ENCODE measurements around the gene HOXD4. TPM values are rescaled to one million over a fixed set of nuclear protein-coding genes. Genes with fewer than 3 reads are reported as not detected.

Gene HOXD4
- total RNA-seq, 4 donors from 2014 or later, result 2.2 to 25.5 (median 15.3) TPM

DNA sequence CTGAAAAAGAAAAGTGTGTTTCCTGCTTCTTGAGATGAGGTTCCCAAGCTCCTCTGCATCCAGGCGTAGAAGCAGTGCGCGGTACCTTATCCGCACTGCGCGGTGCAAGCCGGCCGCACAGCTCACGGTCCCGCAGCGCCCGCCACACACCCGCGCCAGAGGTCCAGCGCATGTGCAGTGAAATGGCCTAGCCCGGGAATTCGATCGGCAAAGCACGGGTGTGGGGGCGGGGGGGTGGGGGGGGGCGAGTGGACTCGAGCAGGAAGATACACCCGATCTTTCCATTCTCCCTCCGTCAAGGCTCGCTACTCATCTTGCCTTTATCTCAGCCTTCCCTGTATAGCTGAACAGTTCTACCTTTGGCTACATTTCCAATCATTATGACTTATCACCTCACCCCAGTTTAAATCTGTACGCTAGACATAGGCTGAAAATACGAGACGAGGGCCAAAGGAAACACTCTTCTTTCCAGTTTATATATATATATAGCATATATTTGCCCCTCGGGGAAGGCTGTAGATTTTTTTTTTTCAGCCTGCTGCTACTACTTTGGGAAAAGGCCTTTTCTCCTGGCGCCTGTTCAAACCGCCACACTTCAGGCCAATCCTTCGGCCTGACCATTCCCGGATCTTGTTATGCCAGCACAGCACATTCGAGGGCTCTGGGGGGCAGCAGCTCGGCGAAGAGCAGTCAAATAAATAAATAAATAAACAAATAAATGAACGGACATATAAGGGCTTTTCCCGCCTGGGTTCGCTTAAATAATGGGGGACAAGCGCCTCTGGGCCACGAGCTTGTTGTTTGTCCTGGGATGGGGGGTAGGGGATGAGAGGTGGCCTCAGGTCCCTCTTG, 11.5 kb upstream of the HOXD4 start:
- no peaks in the 10 kb centered on the region for H3K9me3 ChIP-seq
- H3K36me3 ChIP-seq, result no peaks in the 10 kb centered on the region
- intact Hi-C loops (cut with DNase I; ENCODE audit: low total_unique reads), result loop anchor here (1.0 to 5.0 kb wide), 5 partner anchors 317 to 1017 kb away; no protein-coding TSS in a partner anchor
- WGBS, 2 donors (ENCODE audit: low coverage in 1 of 2), result 27 to 31% methylated on average over 14 to 39 of the region's 41 CpGs
- H3K4me3 ChIP-seq, result peak overlapping the region in 3 of 4 donors; percentile 46 to 73 (median 47)
- DNase-seq, result no peak
- peak overlapping the region; percentile 91 to 96 (median 94) for H3K27ac ChIP-seq
- in situ Hi-C loops (cut with MboI; ENCODE audit: low pct_ligation_motif_present in 1 of 4, low pct_unique_long_range_greater_than_20kb in 1 of 4, low sequenced_read_pairs in 3 of 4), result loop anchor here (5.0 to 25.0 kb wide), 6 partner anchors 317 to 672 kb away; no protein-coding TSS in a partner anchor
- no peak for TF ChIP-seq POLR2AphosphoS5 (IDR thresholded peaks at IDR 0.05)
- TF ChIP-seq POLR2A (IDR thresholded peaks at IDR 0.05), result no peak
- TF ChIP-seq, protein P1, sequence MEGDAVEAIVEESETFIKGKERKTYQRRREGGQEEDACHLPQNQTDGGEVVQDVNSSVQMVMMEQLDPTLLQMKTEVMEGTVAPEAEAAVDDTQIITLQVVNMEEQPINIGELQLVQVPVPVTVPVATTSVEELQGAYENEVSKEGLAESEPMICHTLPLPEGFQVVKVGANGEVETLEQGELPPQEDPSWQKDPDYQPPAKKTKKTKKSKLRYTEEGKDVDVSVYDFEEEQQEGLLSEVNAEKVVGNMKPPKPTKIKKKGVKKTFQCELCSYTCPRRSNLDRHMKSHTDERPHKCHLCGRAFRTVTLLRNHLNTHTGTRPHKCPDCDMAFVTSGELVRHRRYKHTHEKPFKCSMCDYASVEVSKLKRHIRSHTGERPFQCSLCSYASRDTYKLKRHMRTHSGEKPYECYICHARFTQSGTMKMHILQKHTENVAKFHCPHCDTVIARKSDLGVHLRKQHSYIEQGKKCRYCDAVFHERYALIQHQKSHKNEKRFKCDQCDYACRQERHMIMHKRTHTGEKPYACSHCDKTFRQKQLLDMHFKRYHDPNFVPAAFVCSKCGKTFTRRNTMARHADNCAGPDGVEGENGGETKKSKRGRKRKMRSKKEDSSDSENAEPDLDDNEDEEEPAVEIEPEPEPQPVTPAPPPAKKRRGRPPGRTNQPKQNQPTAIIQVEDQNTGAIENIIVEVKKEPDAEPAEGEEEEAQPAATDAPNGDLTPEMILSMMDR (IDR thresholded peaks at IDR 0.05), result no peak
- TF ChIP-seq EP300 (IDR thresholded peaks at IDR 0.05; ENCODE audit: low read depth), result no peak
- peaks cover 16 to 51% (median 26%) of the 10 kb centered on the region in 4 donors for H3K4me1 ChIP-seq
- H3K27me3 ChIP-seq, result peaks cover 33% of the 10 kb centered on the region

DNA sequence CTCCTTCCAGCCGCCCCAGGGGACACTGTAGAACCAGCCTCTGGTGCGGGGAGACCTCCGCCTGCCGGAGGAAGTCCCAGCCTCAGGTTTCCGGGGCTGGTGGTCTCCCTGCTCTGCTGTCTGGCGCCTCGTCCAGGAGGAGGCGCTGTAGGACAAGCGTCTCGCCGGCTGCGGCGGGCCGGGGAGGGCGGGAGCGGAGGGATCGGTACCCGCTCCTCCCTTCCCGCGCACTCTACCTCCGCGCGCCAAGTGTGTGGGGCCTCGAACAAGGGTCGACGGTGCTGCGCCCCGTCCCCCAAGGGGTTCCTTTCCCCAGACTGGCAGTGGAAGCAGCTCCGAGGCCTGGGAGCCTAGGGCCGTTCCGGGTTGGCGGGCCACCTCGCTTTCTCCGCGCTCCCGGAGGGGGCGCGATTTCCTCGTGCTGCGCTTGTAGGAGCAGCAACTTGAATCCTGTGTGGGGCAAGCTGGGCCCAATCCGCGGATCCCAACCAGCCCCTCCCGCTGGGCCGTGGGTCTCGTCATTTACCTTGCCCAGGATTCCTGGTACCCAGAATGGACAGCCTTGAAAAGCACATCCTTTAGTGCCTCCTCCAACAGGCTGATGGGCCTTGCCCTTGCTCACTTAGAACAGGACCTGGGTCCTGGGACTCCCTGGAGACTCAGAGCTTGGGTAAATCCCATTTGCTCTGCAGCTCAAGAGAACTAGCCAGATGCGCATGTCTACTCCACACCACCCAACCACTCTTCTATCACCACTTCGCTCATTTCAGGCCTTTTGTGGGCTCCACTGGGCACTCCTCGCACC, 10.6 kb upstream of the HOXD4 start:
- no peaks in the 10 kb centered on the region for H3K36me3 ChIP-seq
- DNase-seq, result peak; percentile 76
- peak overlapping the region; percentile 91 to 96 (median 94) for H3K27ac ChIP-seq
- H3K9me3 ChIP-seq, result no peaks in the 10 kb centered on the region
- no peak for TF ChIP-seq EP300 (IDR thresholded peaks at IDR 0.05; ENCODE audit: low read depth)
- TF ChIP-seq, protein P1 (IDR thresholded peaks at IDR 0.05), result peak; percentile 90 to 99 (median 96)
- no peak for TF ChIP-seq POLR2A (IDR thresholded peaks at IDR 0.05)
- peak in 1 of 3 donors; percentile 40 for TF ChIP-seq POLR2AphosphoS5 (IDR thresholded peaks at IDR 0.05)
- 27% methylated on average over 24 of the region's 48 CpGs; no CpG with 5 or more reads in 1 of the 2 donors for WGBS, 2 donors (ENCODE audit: low coverage in 1 of 2)
- peaks cover 33% of the 10 kb centered on the region for H3K27me3 ChIP-seq
- in situ Hi-C loops (cut with MboI; ENCODE audit: low pct_ligation_motif_present in 1 of 4, low pct_unique_long_range_greater_than_20kb in 1 of 4, low sequenced_read_pairs in 3 of 4), result loop anchor here in 3 of 4 donors (5.0 to 25.0 kb wide), 4 partner anchors 317 to 672 kb away; no protein-coding TSS in a partner anchor
- peaks cover 10 to 51% (median 24%) of the 10 kb centered on the region in 4 donors for H3K4me1 ChIP-seq
- H3K4me3 ChIP-seq, result peak overlapping the region; percentile 37 to 73 (median 46)
- intact Hi-C loops (cut with DNase I; ENCODE audit: low total_unique reads), result loop anchor here (1.0 to 5.0 kb wide), 4 partner anchors 316 to 1017 kb away; no protein-coding TSS in a partner anchor

GRCh38 chr2:176142281-176142680, 9.1 kb upstream of the HOXD4 start:
- no peaks in the 10 kb centered on the region for H3K36me3 ChIP-seq
- peaks cover 23% of the 10 kb centered on the region for H3K27me3 ChIP-seq
- H3K9me3 ChIP-seq, result no peaks in the 10 kb centered on the region
- H3K4me3 ChIP-seq, result no peak overlapping the region
- TF ChIP-seq, protein P1 (IDR thresholded peaks at IDR 0.05), result no peak
- TF ChIP-seq EP300 (IDR thresholded peaks at IDR 0.05; ENCODE audit: low read depth) (no peak), POLR2A (IDR thresholded peaks at IDR 0.05) (no peak), POLR2AphosphoS5 (IDR thresholded peaks at IDR 0.05) (no peak)
- in situ Hi-C loops (cut with MboI; ENCODE audit: low pct_ligation_motif_present in 1 of 4, low pct_unique_long_range_greater_than_20kb in 1 of 4, low sequenced_read_pairs in 3 of 4), result loop anchor here in 3 of 4 donors (5.0 to 25.0 kb wide), 4 partner anchors 315 to 670 kb away; no protein-coding TSS in a partner anchor
- peaks cover 18 to 53% (median 31%) of the 10 kb centered on the region in 4 donors for H3K4me1 ChIP-seq
- WGBS, 2 donors (ENCODE audit: low coverage in 1 of 2), result 79 to 100% methylated on average over 1 to 2 of the region's 2 CpGs
- intact Hi-C loops (cut with DNase I; ENCODE audit: low total_unique reads), result loop anchor here (5.0 kb wide), 2 partner anchors 410 to 1015 kb away; no protein-coding TSS in a partner anchor
- no peak overlapping the region for H3K27ac ChIP-seq
- no peak for DNase-seq

All from transverse colon (tissue), 4 donors.